ENCODE data around the gene ARID3B. TPM values are rescaled to one million over a fixed set of nuclear protein-coding genes. Genes with fewer than 3 reads are reported as not detected.
A peak's percentile ranks its signal among the peaks of the same experiment; 100 is the strongest.

ARID3B gene
- total and polyA plus RNA-seq, 2 of the 4 experiments (the other 2 are of a cell fraction), result 2.5 to 5.0 TPM

DNA sequence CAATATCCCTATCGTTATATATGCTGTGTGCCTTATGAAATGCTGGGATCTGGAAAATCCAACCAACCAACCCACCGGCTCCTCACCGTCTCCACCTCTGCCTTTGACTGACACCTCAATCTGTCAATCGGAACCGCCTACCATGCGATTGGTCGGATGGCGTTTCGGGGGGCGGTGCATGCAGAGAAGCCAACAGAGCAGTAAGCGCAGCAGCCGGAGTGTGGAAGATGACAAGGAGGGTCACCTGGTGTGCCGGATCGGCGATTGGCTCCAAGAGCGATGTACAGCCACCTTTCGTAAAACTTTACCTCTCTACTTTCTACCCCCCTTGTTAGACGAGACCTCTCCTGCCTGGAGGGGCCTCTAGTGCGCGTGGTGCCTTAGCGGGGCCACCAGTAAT, 80.9 kb downstream of the ARID3B start:
- Histone ChIP-seq H3K56ac (ENCODE audit: extremely low read depth, insufficient read depth, low read length) (no peak overlapping the region), H3K79me1 (ENCODE audit: low read depth in 1 of 2, low read length in 2 of 2) (peaks cover 25 to 86% of the 10 kb centered on the region in 2 experiments), H3K18ac (ENCODE audit: low read depth, low read length) (no peak overlapping the region), H3K14ac (replicated peaks; ENCODE audit: low read depth, low read length) (no peak overlapping the region), H3K4me2 (ENCODE audit: low read depth, low read length) (no peak overlapping the region), H3K9ac (ENCODE audit: low read depth, low read length) (no peak overlapping the region), H4K8ac (ENCODE audit: low read depth in 2 of 2, low read length in 2 of 2) (no peak overlapping the region), H2AK5ac (ENCODE audit: low read depth, low read length) (no peak overlapping the region), H2BK5ac (ENCODE audit: low read depth, low read length, poor library complexity, severe bottlenecking) (no peak overlapping the region), H3K27me3 (ENCODE audit: control insufficient read depth, insufficient read depth, low read length) (no peaks in the 10 kb centered on the region), H3K4me3 (ENCODE audit: insufficient read depth, low read depth, low read length) (no peak overlapping the region), H4K20me1 (ENCODE audit: insufficient read depth, low read length) (peaks cover 94% of the 10 kb centered on the region), H2AK9ac (replicated peaks; ENCODE audit: low read depth, low read length, poor library complexity) (no peak overlapping the region), H2AFZ (replicated peaks; ENCODE audit: low read length, poor library complexity) (peak overlapping the region; percentile 13), H2BK120ac (ENCODE audit: low read depth, low read length) (no peak overlapping the region), H3K4ac (ENCODE audit: low read depth, low read length) (no peak overlapping the region), H4K5ac (ENCODE audit: low read depth, low read length) (no peak overlapping the region), H3K9me3 (ENCODE audit: control insufficient read depth, insufficient read depth, low read length) (no peaks in the 10 kb centered on the region), H3K36me3 (ENCODE audit: control insufficient read depth, insufficient read depth, low read length) (peaks cover 78% of the 10 kb centered on the region), H3K27ac (ENCODE audit: insufficient read depth, low read length) (no peak overlapping the region), H3K4me1 (ENCODE audit: control insufficient read depth, insufficient read depth, low read length) (peaks cover 4% of the 10 kb centered on the region), H4K91ac (ENCODE audit: insufficient read depth, low read depth, low read length) (no peak overlapping the region), H2BK15ac (ENCODE audit: low read depth, low read length) (no peak overlapping the region), H3K23ac (ENCODE audit: low read depth, low read length) (no peak overlapping the region), H3K9me1 (ENCODE audit: insufficient read depth, low read length) (0 out of 2 replicates have a peak, but pooled peaks cover 2% of the 10 kb centered on the region), H2BK20ac (ENCODE audit: low read depth, low read length) (no peak overlapping the region)
- intact Hi-C loops (cut with micrococcal nuclease) (loop anchor here (1.0 kb wide), 1 partner anchor 248 kb away; no protein-coding TSS in a partner anchor), in situ Hi-C loops (cut with MboI; ENCODE audit: low sequenced_read_pairs) (loop anchor here (5.0 kb wide), 1 partner anchor 250 kb away; no protein-coding TSS in a partner anchor), dilution Hi-C loops (cut with HindIII; ENCODE audit: low sequenced_read_pairs, unreplicated experiment) (no loop called here)
- ATAC-seq (ENCODE audit: low read depth), result no peak
- CTCF ChIA-PET, result interaction anchor here (0.8 kb wide), 1 partner anchor 10 kb away, joined by 3 read pairs; no protein-coding TSS in a partner anchor
- BruUV-seq (replicated peaks), result no TSS peak
- no peak for TF ChIP-seq MAFK (IDR thresholded peaks at IDR 0.05; ENCODE audit: low read depth, low read length)
- TF ChIP-seq RFX5 (IDR thresholded peaks at IDR 0.05; ENCODE audit: low read depth, low read length), result no peak
- TF ChIP-seq, protein P1, sequence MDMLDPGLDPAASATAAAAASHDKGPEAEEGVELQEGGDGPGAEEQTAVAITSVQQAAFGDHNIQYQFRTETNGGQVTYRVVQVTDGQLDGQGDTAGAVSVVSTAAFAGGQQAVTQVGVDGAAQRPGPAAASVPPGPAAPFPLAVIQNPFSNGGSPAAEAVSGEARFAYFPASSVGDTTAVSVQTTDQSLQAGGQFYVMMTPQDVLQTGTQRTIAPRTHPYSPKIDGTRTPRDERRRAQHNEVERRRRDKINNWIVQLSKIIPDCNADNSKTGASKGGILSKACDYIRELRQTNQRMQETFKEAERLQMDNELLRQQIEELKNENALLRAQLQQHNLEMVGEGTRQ (IDR thresholded peaks at IDR 0.05; ENCODE audit: low read depth, low read length), result no peak
- no peak for TF ChIP-seq RCOR1 (IDR thresholded peaks at IDR 0.05; ENCODE audit: insufficient replicate concordance, low read length)
- TF ChIP-seq MXI1 (IDR thresholded peaks at IDR 0.05; ENCODE audit: borderline replicate concordance, low read depth, low read length), result no peak
- TF ChIP-seq FOS (IDR thresholded peaks at IDR 0.05; ENCODE audit: low read depth, low read length), result no peak
- no peak for TF ChIP-seq POLR2A (IDR thresholded peaks at IDR 0.05; ENCODE audit: low read depth, low read length)
- no peak for TF ChIP-seq CEBPB (IDR thresholded peaks at IDR 0.05; ENCODE audit: low read depth, low read length)
- TF ChIP-seq MAZ (IDR thresholded peaks at IDR 0.05; ENCODE audit: borderline replicate concordance, low read depth, low read length), result no peak
- TF ChIP-seq, protein P2, sequence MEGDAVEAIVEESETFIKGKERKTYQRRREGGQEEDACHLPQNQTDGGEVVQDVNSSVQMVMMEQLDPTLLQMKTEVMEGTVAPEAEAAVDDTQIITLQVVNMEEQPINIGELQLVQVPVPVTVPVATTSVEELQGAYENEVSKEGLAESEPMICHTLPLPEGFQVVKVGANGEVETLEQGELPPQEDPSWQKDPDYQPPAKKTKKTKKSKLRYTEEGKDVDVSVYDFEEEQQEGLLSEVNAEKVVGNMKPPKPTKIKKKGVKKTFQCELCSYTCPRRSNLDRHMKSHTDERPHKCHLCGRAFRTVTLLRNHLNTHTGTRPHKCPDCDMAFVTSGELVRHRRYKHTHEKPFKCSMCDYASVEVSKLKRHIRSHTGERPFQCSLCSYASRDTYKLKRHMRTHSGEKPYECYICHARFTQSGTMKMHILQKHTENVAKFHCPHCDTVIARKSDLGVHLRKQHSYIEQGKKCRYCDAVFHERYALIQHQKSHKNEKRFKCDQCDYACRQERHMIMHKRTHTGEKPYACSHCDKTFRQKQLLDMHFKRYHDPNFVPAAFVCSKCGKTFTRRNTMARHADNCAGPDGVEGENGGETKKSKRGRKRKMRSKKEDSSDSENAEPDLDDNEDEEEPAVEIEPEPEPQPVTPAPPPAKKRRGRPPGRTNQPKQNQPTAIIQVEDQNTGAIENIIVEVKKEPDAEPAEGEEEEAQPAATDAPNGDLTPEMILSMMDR (conservative IDR thresholded peaks at IDR 0.05; ENCODE audit: low read depth, low read length), result no peak
- no peak for TF ChIP-seq CHD1 (IDR thresholded peaks at IDR 0.05; ENCODE audit: low read depth, low read length)
- no peak for TF ChIP-seq NFE2L2 (IDR thresholded peaks at IDR 0.05; ENCODE audit: low read depth, low read length)
- no peak for TF ChIP-seq RAD21 (IDR thresholded peaks at IDR 0.05; ENCODE audit: low read length)
- TF ChIP-seq SMC3 (IDR thresholded peaks at IDR 0.05; ENCODE audit: low read depth, low read length), result no peak
- no peak for TF ChIP-seq BHLHE40 (IDR thresholded peaks at IDR 0.05; ENCODE audit: low read depth, low read length)
- no peak for DNase-seq
- no CpG with 5 or more reads among the region's 21 CpGs for WGBS, 2 experiments (ENCODE audit: extremely low coverage in 2 of 2, insufficient read length in 1 of 2)
- POLR2A ChIA-PET (ENCODE audit: unreplicated experiment), result no interaction called here

Data from IMR-90 (cell line).